Spleen (tissue), 11 donors: ENCODE data around the gene MEOX1. TPM values are rescaled to one million over a fixed set of nuclear protein-coding genes. Genes with fewer than 3 reads are reported as not detected.
"Not testable (repeated sequence)": the region's sequence is repeated elsewhere in the genome, so short reads cannot be mapped to it uniquely, and the experiment has no call there.

Experiments used
- DNase-seq: peaks from one replicate; pipeline ENCODE4 v3.0.0-alpha.2; 2020
- H3K27ac ChIP-seq, 8 donors: fragments of 200-600 bp; sonication (generic) in 7 of 8; 1 replicate in 4 of 8; 2 replicates in 4 of 8; pipeline versions ENCODE4 v1.5.0 to v1.8.0; 2016 to 2021; ENCODE audit warnings: inconsistent platforms in 4 of 8, mild to moderate bottlenecking in 4 of 8, moderate library complexity in 1 of 8
- H3K27me3 ChIP-seq, 7 donors: fragments of 200-600 bp; sonication (generic) in 6 of 7; replicated peaks in 1 of 7; 1 replicate in 4 of 7; 2 replicates in 3 of 7; pipeline versions ENCODE4 v1.5.0 to v1.8.0; 2016 to 2021; ENCODE audit warnings: inconsistent platforms in 3 of 7, mild to moderate bottlenecking in 1 of 7
- H3K36me3 ChIP-seq, 6 donors: fragments of 200-600 bp; sonication (generic) in 5 of 6; 1 replicate in 4 of 6; 2 replicates in 2 of 6; pipeline versions ENCODE4 v1.5.0 to v1.8.0; 2016 to 2021; ENCODE audit warnings: inconsistent platforms in 2 of 6
- H3K4me1 ChIP-seq, 6 donors: fragments of 200-600 bp; sonication (generic) in 5 of 6; 1 replicate in 3 of 6; 2 replicates in 3 of 6; pipeline versions ENCODE4 v1.5.0 to v1.8.0; 2016 to 2021; ENCODE audit warnings: inconsistent platforms in 3 of 6
- H3K4me3 ChIP-seq, 8 donors: fragments of 200-600 bp; sonication (generic) in 7 of 8; 1 replicate in 4 of 8; 2 replicates in 4 of 8; pipeline versions ENCODE4 v1.5.0 to v1.8.0; 2016 to 2021; ENCODE audit warnings: inconsistent platforms in 4 of 8, mild to moderate bottlenecking in 4 of 8, moderate library complexity in 2 of 8
- H3K9me3 ChIP-seq, 8 donors: fragments of 200-600 bp; sonication (generic) in 7 of 8; 1 replicate in 4 of 8; 2 replicates in 4 of 8; pipeline versions ENCODE4 v1.5.0 to v1.8.0; 2016 to 2021; ENCODE audit warnings: inconsistent platforms in 4 of 8
- POLR2A ChIP-seq, 3 donors: fragments of 450-650 bp; IDR thresholded peaks; one replicate each; pipeline ENCODE4 v1.5.1; 2017; ENCODE audit warnings: antibody characterized with exemption in 3 of 3, mild to moderate bottlenecking in 1 of 3
- POLR2AphosphoS5 ChIP-seq, 3 donors: sonication (generic); formaldehyde crosslinking; IDR thresholded peaks; one replicate each; pipeline ENCODE4 v1.5.1; 2017; ENCODE audit warnings: antibody characterized with exemption in 3 of 3
- WGBS, 5 donors: extraction: QIAGEN DNeasy Blood & Tissue Kit in 3 of 5; methylation state at CpG; one replicate each; pipeline versions ENCODE4 v1.1.5 to v1.1.7; 2013 to 2018; 5-methylcytosine and 5-hydroxymethylcytosine counted together
- intact Hi-C: fragments of 100-400 bp; cut with DNase I; formaldehyde crosslinking; loops from one replicate; pipeline ENCODE4 v1.15.0; 2023; ENCODE audit warnings: low total_unique reads
- polyA plus RNA-seq, 3 donors: library from polyadenylated mRNA; stranded (reverse); fragments of 200-250 nt; gene quantifications; one replicate each; pipeline ENCODE4 v1.2.1, GENCODE V29; 2013
- total RNA-seq, 7 donors: library from RNA; depleted of rRNA in 3 of 7; stranded (reverse); fragments of >200 nt in 3 of 7; fragmentation: NEBNext Ultra II Directional in 4 of 7; extraction: Animal tissue kit (Norgen Biotek cat#: 25700) in 4 of 7; gene quantifications; one replicate each; pipeline versions ENCODE4 v1.1.0 to v1.2.1, GENCODE V29; 2016 to 2021
- TF ChIP-seq, protein P1 (sequence below), 11 experiments: fragments of 200-600 bp in 7 of 11; fragments of 450-650 bp in 4 of 11; sonication (generic) in 4 of 11; IDR thresholded peaks in 8 of 11; conservative IDR thresholded peaks in 3 of 11; 1 replicate in 7 of 11; 2 replicates in 4 of 11; pipeline versions ENCODE4 v1.4.0 to v1.8.0; 2016 to 2021; ENCODE audit warnings: antibody characterized with exemption in 11 of 11, inconsistent platforms in 4 of 11, mild to moderate bottlenecking in 1 of 11
- donor health status: healthy with polysubstance abuse.
- donor health status: DM: no; HTN: no; CAD: no; lungs with moderate emphysema.
- donor health status: DM: no; HTN: no; CAD: no.
- donor health status: Bipolar disorder and iron deficiency.
- donor health status: healthy.
- donor health status: DM: no; HTN: no; CAD: no.
- donor health status: DM: yes; HTN: yes; CAD: no.

MEOX1 gene
- total and polyA plus RNA-seq, 10 donors: 4.1 to 46.9 (median 14.4) TPM

DNA sequence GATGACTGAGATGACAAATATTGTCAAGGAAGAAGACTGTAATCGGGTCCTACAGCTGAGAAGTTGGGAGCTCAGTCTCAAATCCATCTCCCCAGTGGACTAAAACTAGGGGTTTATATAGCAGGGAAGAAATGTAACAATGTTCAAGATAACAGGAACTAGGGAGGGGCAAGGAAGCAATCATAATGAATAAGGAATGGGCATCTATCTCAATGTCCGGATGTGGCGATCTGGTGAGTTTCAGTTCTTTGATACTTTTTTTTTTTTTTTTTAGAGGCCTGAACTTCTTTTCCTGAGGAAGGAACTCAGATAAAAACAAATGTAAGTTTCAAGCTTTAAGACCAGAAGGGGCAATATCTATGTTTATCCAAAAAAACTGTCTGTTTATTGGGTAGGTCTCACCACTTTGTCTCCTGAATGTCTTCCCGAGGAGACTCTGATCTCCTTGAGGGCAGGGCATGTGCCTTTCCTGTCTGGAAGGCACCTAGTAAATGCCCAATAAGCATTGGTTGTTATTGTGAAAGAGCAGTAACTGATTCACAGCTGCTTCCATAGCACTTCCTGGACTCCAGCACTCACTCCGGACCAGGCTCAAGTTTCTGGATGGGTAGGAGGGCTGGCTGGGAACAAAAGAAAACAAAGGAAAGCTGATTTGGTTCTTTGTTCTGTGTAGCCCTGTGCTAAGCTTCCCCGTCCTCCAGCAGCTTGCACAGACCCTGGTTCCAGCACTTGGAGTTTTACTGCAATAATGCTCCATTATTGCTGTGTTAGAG lies 51.9 kb downstream of the MEOX1 start:
- no peaks in the 10 kb centered on the region for H3K36me3 ChIP-seq
- WGBS, 5 donors: 55 to 69% (median 64%) methylated on average over 6 of the region's 6 CpGs
- peak overlapping the region in 7 of 8 donors; percentile 3 to 66 (median 58) for H3K27ac ChIP-seq
- peaks cover 0 to 16% (median 0%) of the 10 kb centered on the region in 7 donors for H3K27me3 ChIP-seq
- intact Hi-C loops: no loop called here
- H3K4me3 ChIP-seq: no peak overlapping the region
- peaks cover 0 to 15% (median 0%) of the 10 kb centered on the region in 6 donors for H3K4me1 ChIP-seq
- DNase-seq: no peak
- no peak for TF ChIP-seq POLR2A (IDR thresholded peaks at IDR 0.05)
- TF ChIP-seq, protein P1, sequence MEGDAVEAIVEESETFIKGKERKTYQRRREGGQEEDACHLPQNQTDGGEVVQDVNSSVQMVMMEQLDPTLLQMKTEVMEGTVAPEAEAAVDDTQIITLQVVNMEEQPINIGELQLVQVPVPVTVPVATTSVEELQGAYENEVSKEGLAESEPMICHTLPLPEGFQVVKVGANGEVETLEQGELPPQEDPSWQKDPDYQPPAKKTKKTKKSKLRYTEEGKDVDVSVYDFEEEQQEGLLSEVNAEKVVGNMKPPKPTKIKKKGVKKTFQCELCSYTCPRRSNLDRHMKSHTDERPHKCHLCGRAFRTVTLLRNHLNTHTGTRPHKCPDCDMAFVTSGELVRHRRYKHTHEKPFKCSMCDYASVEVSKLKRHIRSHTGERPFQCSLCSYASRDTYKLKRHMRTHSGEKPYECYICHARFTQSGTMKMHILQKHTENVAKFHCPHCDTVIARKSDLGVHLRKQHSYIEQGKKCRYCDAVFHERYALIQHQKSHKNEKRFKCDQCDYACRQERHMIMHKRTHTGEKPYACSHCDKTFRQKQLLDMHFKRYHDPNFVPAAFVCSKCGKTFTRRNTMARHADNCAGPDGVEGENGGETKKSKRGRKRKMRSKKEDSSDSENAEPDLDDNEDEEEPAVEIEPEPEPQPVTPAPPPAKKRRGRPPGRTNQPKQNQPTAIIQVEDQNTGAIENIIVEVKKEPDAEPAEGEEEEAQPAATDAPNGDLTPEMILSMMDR (IDR thresholded peaks at IDR 0.05 in 8 of 11, conservative IDR thresholded peaks at IDR 0.05 in 3 of 11): no peak
- peaks cover 0 to 4% (median 0%) of the 10 kb centered on the region in 8 donors for H3K9me3 ChIP-seq

DNA sequence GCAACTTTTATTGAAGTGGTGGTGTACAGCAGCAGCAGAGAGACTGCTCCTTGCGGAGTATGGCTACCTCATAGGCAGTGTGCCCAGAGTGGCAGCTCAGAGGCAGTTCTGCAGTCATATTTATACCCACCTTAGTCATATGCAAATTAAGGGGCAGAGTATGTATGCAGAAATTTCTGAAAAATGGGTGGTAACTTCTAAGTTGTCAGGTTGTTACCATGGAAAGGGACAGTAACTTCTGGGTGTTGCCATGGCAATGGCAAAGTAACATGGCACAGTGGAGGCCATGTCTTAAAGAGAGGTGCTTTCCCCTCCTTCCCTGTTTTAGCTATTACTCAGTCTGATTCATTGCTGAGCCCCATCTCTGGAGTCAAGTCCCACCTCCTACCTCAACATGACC lies 53.4 kb downstream of the MEOX1 start:
- intact Hi-C loops: no loop called here

DNA sequence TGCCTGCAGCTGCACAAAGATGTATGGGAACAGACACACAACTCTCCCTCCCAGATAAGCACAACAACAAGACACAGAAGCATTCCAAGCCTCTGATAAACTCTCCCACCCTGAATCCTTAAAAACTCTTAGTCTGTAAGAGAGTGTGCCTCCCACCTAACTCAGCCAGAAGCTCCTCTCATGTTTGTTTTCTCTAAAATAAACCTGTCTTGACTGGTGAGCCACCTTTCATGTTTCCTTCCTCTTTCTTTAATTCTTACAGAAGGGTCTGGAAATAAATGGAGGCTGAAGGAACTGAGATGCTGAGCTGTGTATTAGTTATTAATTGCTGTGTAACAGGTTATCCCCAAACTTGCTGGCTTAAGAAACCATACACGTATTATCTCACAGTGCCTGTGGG lies 57.2 kb downstream of the MEOX1 start:
- Histone ChIP-seq H3K27me3 (no peaks in the 10 kb centered on the region), H3K4me1 (peaks cover 0 to 6% (median 0%) of the 10 kb centered on the region in 6 donors), H3K4me3 (no peak overlapping the region), H3K36me3 (no peaks in the 10 kb centered on the region), H3K27ac (no peak overlapping the region), H3K9me3 (no peaks in the 10 kb centered on the region)
- WGBS, 5 donors: 80 to 96% (median 93%) methylated on average over 1 of the region's 1 CpG
- no peak for TF ChIP-seq POLR2AphosphoS5 (IDR thresholded peaks at IDR 0.05)
- TF ChIP-seq, protein P1 (IDR thresholded peaks at IDR 0.05 in 8 of 11, conservative IDR thresholded peaks at IDR 0.05 in 3 of 11): no peak
- no peak for TF ChIP-seq POLR2A (IDR thresholded peaks at IDR 0.05)
- intact Hi-C loops: no loop called here
- DNase-seq: no peak

More for the DNA sequence above, 53.4 kb downstream of the MEOX1 start:
- TF ChIP-seq, protein P1 (IDR thresholded peaks at IDR 0.05 in 8 of 11, conservative IDR thresholded peaks at IDR 0.05 in 3 of 11): no peak
- TF ChIP-seq POLR2A (IDR thresholded peaks at IDR 0.05) (no peak), POLR2AphosphoS5 (IDR thresholded peaks at IDR 0.05) (no peak)
- no peak overlapping the region for H3K27ac ChIP-seq
- peaks cover 0 to 15% (median 0%) of the 10 kb centered on the region in 6 donors for H3K4me1 ChIP-seq
- H3K36me3 ChIP-seq: no peaks in the 10 kb centered on the region
- WGBS, 5 donors: 88 to 100% (median 100%) methylated on average over 1 of the region's 1 CpG
- H3K27me3 ChIP-seq: peaks cover 0 to 5% (median 0%) of the 10 kb centered on the region in 7 donors
- no peak for DNase-seq
- peaks cover 0 to 4% (median 0%) of the 10 kb centered on the region in 8 donors for H3K9me3 ChIP-seq
- no peak overlapping the region for H3K4me3 ChIP-seq

DNA sequence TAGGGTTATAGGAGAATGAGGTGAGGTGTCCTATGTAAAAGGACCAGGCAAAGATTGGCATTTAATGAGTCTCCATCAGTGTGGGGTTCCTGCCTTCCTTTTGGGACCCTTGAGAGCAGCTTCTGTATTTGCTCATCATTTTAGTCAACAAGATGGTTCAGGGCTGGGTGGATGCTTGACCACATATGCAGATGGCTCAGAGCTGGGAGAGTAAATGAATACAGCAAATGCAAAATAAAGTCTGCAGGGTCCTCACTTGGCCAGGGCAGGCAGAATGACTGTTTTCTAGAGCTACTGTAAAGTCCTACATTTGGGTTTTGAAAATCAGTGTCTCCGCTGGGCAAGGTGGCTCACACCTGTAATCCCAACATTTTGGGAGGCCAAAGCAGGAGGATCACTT lies 58.4 kb downstream of the MEOX1 start:
- Histone ChIP-seq H3K27me3 (no peaks in the 10 kb centered on the region), H3K9me3 (no peaks in the 10 kb centered on the region), H3K27ac (no peak overlapping the region), H3K4me1 (no peaks in the 10 kb centered on the region), H3K4me3 (no peak overlapping the region), H3K36me3 (no peaks in the 10 kb centered on the region)
- DNase-seq: no peak
- TF ChIP-seq POLR2AphosphoS5 (IDR thresholded peaks at IDR 0.05) (no peak), POLR2A (IDR thresholded peaks at IDR 0.05) (no peak)
- TF ChIP-seq, protein P1 (IDR thresholded peaks at IDR 0.05 in 8 of 11, conservative IDR thresholded peaks at IDR 0.05 in 3 of 11): no peak
- WGBS, 5 donors: 90 to 100% (median 100%) methylated on average over 1 of the region's 1 CpG
- intact Hi-C loops: no loop called here

DNA sequence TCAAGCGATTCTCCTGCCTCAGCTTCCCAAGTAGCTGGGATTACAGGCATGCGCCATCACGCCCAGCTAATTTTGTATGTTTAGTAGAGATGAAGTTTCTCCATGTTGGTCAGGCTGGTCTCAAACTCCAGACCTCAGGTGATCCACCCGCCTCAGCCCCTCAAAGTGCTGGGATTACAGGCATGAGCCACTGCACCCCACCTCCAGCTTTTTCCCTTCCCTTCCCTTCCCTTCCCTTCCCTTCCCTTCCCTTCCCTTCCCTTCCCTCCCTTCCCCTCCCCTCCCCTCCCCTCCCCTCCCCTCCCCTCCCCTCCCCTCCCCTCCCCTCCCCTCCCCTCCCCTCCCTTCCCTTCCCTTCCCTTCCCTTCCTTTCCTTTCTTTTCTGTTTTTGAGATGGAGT lies 59.2 kb downstream of the MEOX1 start:
- 93 to 98% (median 96%) methylated on average over 4 of the region's 4 CpGs for WGBS, 5 donors
- intact Hi-C loops, H3K4me1 ChIP-seq: not testable (repeated sequence)

More for the DNA sequence above, 59.2 kb downstream of the MEOX1 start:
- not testable (repeated sequence) for H3K9me3 ChIP-seq, H3K27ac ChIP-seq, H3K4me3 ChIP-seq, H3K27me3 ChIP-seq, DNase-seq, H3K36me3 ChIP-seq
